ENCODE data around the gene ARL4C.

Gene ARL4C

DNA sequence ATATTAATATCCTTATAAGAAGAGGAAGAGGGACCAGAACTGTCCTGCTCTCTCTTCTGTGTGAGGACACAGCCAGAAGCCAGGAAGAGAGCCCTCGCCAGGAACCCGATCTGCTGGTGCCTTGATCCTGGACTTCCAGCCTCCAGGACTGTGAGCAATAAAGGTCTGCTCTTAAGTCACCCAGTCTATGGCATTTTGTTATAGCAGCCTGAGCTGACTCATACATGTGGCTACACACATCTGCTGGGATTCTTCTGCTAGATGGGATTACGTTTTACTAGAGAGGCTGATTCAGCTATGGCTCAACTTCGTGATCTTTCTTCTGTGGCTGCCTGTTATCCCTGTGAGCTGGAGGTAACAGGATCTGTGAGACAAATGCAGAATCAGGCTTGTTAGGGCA, 29.6 kb downstream of the ARL4C start:
- TF ChIP-seq, protein P1, sequence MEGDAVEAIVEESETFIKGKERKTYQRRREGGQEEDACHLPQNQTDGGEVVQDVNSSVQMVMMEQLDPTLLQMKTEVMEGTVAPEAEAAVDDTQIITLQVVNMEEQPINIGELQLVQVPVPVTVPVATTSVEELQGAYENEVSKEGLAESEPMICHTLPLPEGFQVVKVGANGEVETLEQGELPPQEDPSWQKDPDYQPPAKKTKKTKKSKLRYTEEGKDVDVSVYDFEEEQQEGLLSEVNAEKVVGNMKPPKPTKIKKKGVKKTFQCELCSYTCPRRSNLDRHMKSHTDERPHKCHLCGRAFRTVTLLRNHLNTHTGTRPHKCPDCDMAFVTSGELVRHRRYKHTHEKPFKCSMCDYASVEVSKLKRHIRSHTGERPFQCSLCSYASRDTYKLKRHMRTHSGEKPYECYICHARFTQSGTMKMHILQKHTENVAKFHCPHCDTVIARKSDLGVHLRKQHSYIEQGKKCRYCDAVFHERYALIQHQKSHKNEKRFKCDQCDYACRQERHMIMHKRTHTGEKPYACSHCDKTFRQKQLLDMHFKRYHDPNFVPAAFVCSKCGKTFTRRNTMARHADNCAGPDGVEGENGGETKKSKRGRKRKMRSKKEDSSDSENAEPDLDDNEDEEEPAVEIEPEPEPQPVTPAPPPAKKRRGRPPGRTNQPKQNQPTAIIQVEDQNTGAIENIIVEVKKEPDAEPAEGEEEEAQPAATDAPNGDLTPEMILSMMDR (IDR thresholded peaks at IDR 0.05; ENCODE audit: low read length): no peak
- no peak for TF ChIP-seq EZH2 (IDR thresholded peaks at IDR 0.05; ENCODE audit: borderline replicate concordance, low read length)
- Histone ChIP-seq H3K4me1 (ENCODE audit: insufficient read depth, low read length, severe bottlenecking) (no peaks in the 10 kb centered on the region), H3K27me3 (ENCODE audit: insufficient read depth, low read length) (no peaks in the 10 kb centered on the region), H3F3A (ENCODE audit: insufficient read depth, low read length) (no peaks in the 10 kb centered on the region), H2AFZ (ENCODE audit: low read length) (no peak overlapping the region), H3K36me3 (ENCODE audit: insufficient read depth, low read length) (no peaks in the 10 kb centered on the region), H3K4me3 (ENCODE audit: low read depth, low read length, poor library complexity, severe bottlenecking) (no peak overlapping the region), H3K9ac (ENCODE audit: low read length) (no peak overlapping the region), H3K79me2 (ENCODE audit: insufficient read depth, low read length) (no peaks in the 10 kb centered on the region), H3K9me2 (ENCODE audit: low read depth, low read length) (no peaks in the 10 kb centered on the region), H3K4me2 (ENCODE audit: low read length) (no peak overlapping the region), H4K20me1 (ENCODE audit: insufficient read depth, low read length) (no peaks in the 10 kb centered on the region), H3K27ac (ENCODE audit: low read depth, low read length, poor library complexity, severe bottlenecking) (no peak overlapping the region), H3K9me3 (ENCODE audit: low read length) (no peaks in the 10 kb centered on the region)

DNA sequence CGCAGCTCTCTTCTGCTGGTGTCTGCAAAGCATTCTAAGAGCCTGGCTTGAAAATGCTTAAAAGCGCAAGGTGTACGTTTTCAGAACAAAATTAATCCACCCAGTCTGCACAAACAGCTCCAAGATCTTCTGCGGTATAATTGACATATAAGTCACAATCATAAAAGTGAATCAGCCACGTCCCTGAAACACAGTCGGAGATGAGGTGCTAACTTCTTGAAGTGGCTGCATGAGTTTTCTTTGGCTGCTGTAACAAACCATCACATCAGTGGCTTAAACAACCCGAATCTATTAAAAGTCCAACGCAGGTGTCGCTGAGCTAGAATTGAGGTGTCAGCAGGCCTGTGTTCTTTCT, 32.6 kb downstream of the ARL4C start:
- Histone ChIP-seq H2AFZ (ENCODE audit: low read length) (no peak overlapping the region), H3K4me2 (ENCODE audit: low read length) (no peak overlapping the region), H3K9me3 (ENCODE audit: low read length) (no peaks in the 10 kb centered on the region), H3K79me2 (ENCODE audit: insufficient read depth, low read length) (no peaks in the 10 kb centered on the region), H4K20me1 (ENCODE audit: insufficient read depth, low read length) (no peaks in the 10 kb centered on the region), H3K9ac (ENCODE audit: low read length) (no peak overlapping the region), H3K9me2 (ENCODE audit: low read depth, low read length) (no peaks in the 10 kb centered on the region), H3K27me3 (ENCODE audit: insufficient read depth, low read length) (no peaks in the 10 kb centered on the region), H3F3A (ENCODE audit: insufficient read depth, low read length) (no peaks in the 10 kb centered on the region), H3K4me3 (ENCODE audit: low read depth, low read length, poor library complexity, severe bottlenecking) (no peak overlapping the region), H3K36me3 (ENCODE audit: insufficient read depth, low read length) (no peaks in the 10 kb centered on the region), H3K27ac (ENCODE audit: low read depth, low read length, poor library complexity, severe bottlenecking) (no peak overlapping the region), H3K4me1 (ENCODE audit: insufficient read depth, low read length, severe bottlenecking) (no peaks in the 10 kb centered on the region)
- TF ChIP-seq, protein P1 (IDR thresholded peaks at IDR 0.05; ENCODE audit: low read length): no peak
- no peak for TF ChIP-seq EZH2 (IDR thresholded peaks at IDR 0.05; ENCODE audit: borderline replicate concordance, low read length)

DNA sequence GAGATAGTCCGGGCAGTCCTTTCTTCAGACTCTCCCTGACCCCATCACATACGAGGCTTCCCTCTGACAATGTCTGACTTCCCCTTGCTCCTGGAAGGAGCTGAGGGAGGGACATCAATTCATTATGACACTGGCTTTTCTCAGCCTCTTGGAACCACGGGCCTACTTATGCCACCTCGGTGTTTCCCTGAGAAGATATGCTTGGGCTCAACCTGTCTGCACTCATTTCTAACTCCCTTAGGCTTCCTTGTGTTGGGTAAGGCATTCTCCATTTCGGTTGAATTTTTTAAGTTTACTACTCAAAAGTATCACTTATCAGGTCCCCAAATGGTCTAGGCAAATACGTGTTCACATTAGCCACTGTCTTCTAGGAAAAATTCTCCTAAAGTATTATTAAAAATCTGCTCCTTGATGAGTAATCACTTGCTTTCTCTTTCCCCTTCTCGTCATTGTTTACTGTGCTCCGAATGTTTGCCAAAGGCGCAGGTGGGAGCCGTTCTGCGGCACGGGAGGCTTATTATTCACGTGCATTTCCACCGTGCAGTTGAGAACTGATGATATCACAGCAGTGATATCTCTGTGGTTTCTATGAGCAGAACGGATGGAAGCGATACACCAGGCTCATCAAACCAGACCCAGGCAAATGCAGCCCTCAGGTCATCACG, 33.1 kb downstream of the ARL4C start:
- Histone ChIP-seq H3K9me3 (ENCODE audit: low read length) (no peaks in the 10 kb centered on the region), H4K20me1 (ENCODE audit: insufficient read depth, low read length) (no peaks in the 10 kb centered on the region), H3K27me3 (ENCODE audit: insufficient read depth, low read length) (no peaks in the 10 kb centered on the region), H3K4me2 (ENCODE audit: low read length) (no peak overlapping the region), H2AFZ (ENCODE audit: low read length) (no peak overlapping the region), H3K4me3 (ENCODE audit: low read depth, low read length, poor library complexity, severe bottlenecking) (no peak overlapping the region), H3K79me2 (ENCODE audit: insufficient read depth, low read length) (no peaks in the 10 kb centered on the region), H3K4me1 (ENCODE audit: insufficient read depth, low read length, severe bottlenecking) (no peaks in the 10 kb centered on the region), H3K36me3 (ENCODE audit: insufficient read depth, low read length) (no peaks in the 10 kb centered on the region), H3K9ac (ENCODE audit: low read length) (no peak overlapping the region), H3K27ac (ENCODE audit: low read depth, low read length, poor library complexity, severe bottlenecking) (no peak overlapping the region), H3F3A (ENCODE audit: insufficient read depth, low read length) (no peaks in the 10 kb centered on the region), H3K9me2 (ENCODE audit: low read depth, low read length) (no peaks in the 10 kb centered on the region)
- TF ChIP-seq EZH2 (IDR thresholded peaks at IDR 0.05; ENCODE audit: borderline replicate concordance, low read length): no peak
- TF ChIP-seq, protein P1 (IDR thresholded peaks at IDR 0.05; ENCODE audit: low read length): no peak

All from OCI-LY1 (cell line).